ENCODE measurements around the gene PIEZO2.

The PIEZO2 gene

GRCh38 chr18:10750191-10751035 lies 399.0 kb downstream of the PIEZO2 start:
- DNase-seq (ENCODE audit: low read depth in 1 of 2, low spot score in 1 of 2) = no peak

GRCh38 chr18:10748641-10749040 lies 400.7 kb downstream of the PIEZO2 start:
- DNase-seq (ENCODE audit: low read depth in 1 of 2, low spot score in 1 of 2) = no peak

- no peak for DNase-seq (ENCODE audit: low read depth in 1 of 2, low spot score in 1 of 2)
Measured at GRCh38 chr18:10745971-10746370, 403.4 kb downstream of the PIEZO2 start.

GRCh38 chr18:10745219-10745618 lies 404.1 kb downstream of the PIEZO2 start:
- no peak for DNase-seq (ENCODE audit: low read depth in 1 of 2, low spot score in 1 of 2)

- DNase-seq (ENCODE audit: low read depth in 1 of 2, low spot score in 1 of 2) = no peak
Measured at GRCh38 chr18:10743766-10744165, 405.6 kb downstream of the PIEZO2 start.

- no peak for DNase-seq (ENCODE audit: low read depth in 1 of 2, low spot score in 1 of 2)
Measured at GRCh38 chr18:10739152-10739551, 410.2 kb downstream of the PIEZO2 start.

- no peak for DNase-seq (ENCODE audit: low read depth in 1 of 2, low spot score in 1 of 2)
Measured at GRCh38 chr18:10736984-10737383, 412.4 kb downstream of the PIEZO2 start.

- no peak for DNase-seq (ENCODE audit: low read depth in 1 of 2, low spot score in 1 of 2)
Measured at GRCh38 chr18:10732990-10733389, 416.4 kb downstream of the PIEZO2 start.

- no peak for DNase-seq (ENCODE audit: low read depth in 1 of 2, low spot score in 1 of 2)
Measured at GRCh38 chr18:10727477-10727876, 421.9 kb downstream of the PIEZO2 start.

GRCh38 chr18:10726198-10727068 lies 422.9 kb downstream of the PIEZO2 start:
- DNase-seq (ENCODE audit: low read depth in 1 of 2, low spot score in 1 of 2) = no peak

GRCh38 chr18:10724666-10725065 lies 424.7 kb downstream of the PIEZO2 start:
- no peak for DNase-seq (ENCODE audit: low read depth in 1 of 2, low spot score in 1 of 2)

- DNase-seq (ENCODE audit: low read depth in 1 of 2, low spot score in 1 of 2) = no peak
Measured at GRCh38 chr18:10723496-10723895, 425.9 kb downstream of the PIEZO2 start.

- no peak for DNase-seq (ENCODE audit: low read depth in 1 of 2, low spot score in 1 of 2)
Measured at GRCh38 chr18:10718809-10719208, 430.6 kb downstream of the PIEZO2 start.

- no peak for DNase-seq (ENCODE audit: low read depth in 1 of 2, low spot score in 1 of 2)
Measured at GRCh38 chr18:10715791-10716190, 433.6 kb downstream of the PIEZO2 start.

GRCh38 chr18:10713409-10713808 lies 436.0 kb downstream of the PIEZO2 start:
- DNase-seq (ENCODE audit: low read depth in 1 of 2, low spot score in 1 of 2) = no peak

- no peak for DNase-seq (ENCODE audit: low read depth in 1 of 2, low spot score in 1 of 2)
Measured at GRCh38 chr18:10707294-10707693, 442.1 kb downstream of the PIEZO2 start.

- DNase-seq (ENCODE audit: low read depth in 1 of 2, low spot score in 1 of 2) = no peak
Measured at GRCh38 chr18:10705786-10706185, 443.6 kb downstream of the PIEZO2 start.

GRCh38 chr18:10705291-10705690 lies 444.1 kb downstream of the PIEZO2 start:
- no peak for DNase-seq (ENCODE audit: low read depth in 1 of 2, low spot score in 1 of 2)

GRCh38 chr18:10702206-10702605 lies 447.2 kb downstream of the PIEZO2 start:
- no peak for DNase-seq (ENCODE audit: low read depth in 1 of 2, low spot score in 1 of 2)

GRCh38 chr18:10690366-10690765 lies 459.0 kb downstream of the PIEZO2 start:
- no peak for DNase-seq (ENCODE audit: low read depth in 1 of 2, low spot score in 1 of 2)

- no peak for DNase-seq (ENCODE audit: low read depth in 1 of 2, low spot score in 1 of 2)
Measured at GRCh38 chr18:10690035-10690329, 459.4 kb downstream of the PIEZO2 start.

Measured in activated T-helper 1 cell treated with anti-CD3 and anti-CD28 coated beads, Interleukin-2, amount 50 U/mL, for 16 hours (primary cell).